GM23248 (cell line): Measurements from ENCODE around the gene APOD. TPM values are rescaled to one million over a fixed set of nuclear protein-coding genes. Genes with fewer than 3 reads are reported as not detected.

Experiments
- DNase-seq: peaks from one replicate; pipeline ENCODE4 v3.0.0-alpha.2; 2015
- H2AFZ ChIP-seq: fragments of 200-600 bp; sonication (generic); 2 replicates; pipeline ENCODE4 v1.6.1; 2016; ENCODE audit warnings: antibody characterized with exemption
- H3F3A ChIP-seq: fragments of 200-600 bp; sonication (generic); 2 replicates; pipeline ENCODE4 v1.6.1; 2016; ENCODE audit warnings: mild to moderate bottlenecking, antibody characterized with exemption, mixed run types; ENCODE audit not compliant: insufficient read depth
- H3K27ac ChIP-seq: fragments of 200-600 bp; sonication (generic); 2 replicates; pipeline ENCODE4 v1.5.1; 2016; ENCODE audit warnings: mild to moderate bottlenecking
- H3K27me3 ChIP-seq: fragments of 200-600 bp; sonication (generic); replicated peaks from 2 replicates; pipeline ENCODE4 v1.6.1; 2016; ENCODE audit warnings: mild to moderate bottlenecking; ENCODE audit not compliant: insufficient read depth
- H3K36me3 ChIP-seq: fragments of 200-600 bp; sonication (generic); 2 replicates; pipeline ENCODE4 v1.6.1; 2016; ENCODE audit warnings: low read depth, mild to moderate bottlenecking
- H3K4me1 ChIP-seq: fragments of 200-600 bp; sonication (generic); 2 replicates; pipeline ENCODE4 v1.6.1; 2016; ENCODE audit warnings: mild to moderate bottlenecking; ENCODE audit not compliant: insufficient read depth
- H3K4me2 ChIP-seq: fragments of 200-600 bp; sonication (generic); one replicate; pipeline ENCODE4 v1.6.1; 2016; ENCODE audit warnings: mild to moderate bottlenecking; ENCODE audit not compliant: unreplicated experiment
- H3K4me3 ChIP-seq: fragments of 200-600 bp; sonication (generic); 2 replicates; pipeline ENCODE4 v1.5.1; 2016; ENCODE audit warnings: mild to moderate bottlenecking
- H3K79me2 ChIP-seq: fragments of 200-600 bp; sonication (generic); 2 replicates; pipeline ENCODE4 v1.6.1; 2016; ENCODE audit warnings: mild to moderate bottlenecking; ENCODE audit not compliant: insufficient read depth
- H3K9ac ChIP-seq: fragments of 200-600 bp; sonication (generic); 2 replicates; pipeline ENCODE4 v1.6.1; 2016; ENCODE audit warnings: mild to moderate bottlenecking
- H3K9me2 ChIP-seq: fragments of 200-600 bp; sonication (generic); 2 replicates; pipeline ENCODE4 v1.6.1; 2016; ENCODE audit warnings: mixed run types, mild to moderate bottlenecking, moderate library complexity; ENCODE audit not compliant: insufficient read depth
- H3K9me3 ChIP-seq: fragments of 200-600 bp; sonication (generic); one replicate; pipeline ENCODE4 v1.6.1; 2017; ENCODE audit warnings: low read depth
- H4K20me1 ChIP-seq: fragments of 200-600 bp; sonication (generic); 2 replicates; pipeline ENCODE4 v1.6.0; 2016; ENCODE audit not compliant: insufficient read depth
- EZH2 ChIP-seq: fragments of 200-600 bp; sonication (generic); IDR thresholded peaks from 2 replicates; pipeline ENCODE4 v1.6.1; 2018; ENCODE audit warnings: antibody characterized with exemption, mild to moderate bottlenecking; ENCODE audit not compliant: insufficient read depth, poor library complexity, severe bottlenecking
- EZH2phosphoT487 ChIP-seq: fragments of 200-600 bp; sonication (generic); IDR thresholded peaks from 2 replicates; pipeline ENCODE4 v1.6.1; 2018; ENCODE audit warnings: antibody characterized with exemption, moderate library complexity, mild to moderate bottlenecking, low read depth; ENCODE audit not compliant: insufficient read depth
- WGBS, 2 experiments: methylation state at CpG; one replicate each; pipeline ENCODE4 v1.1.6; 2015 to 2017; ENCODE audit warnings: low lambda C conversion rate in 2 of 2, low coverage in 1 of 2; ENCODE audit errors: missing lambda C conversion rate in 2 of 2; 5-methylcytosine and 5-hydroxymethylcytosine counted together
- in situ Hi-C: fragments of 300-500 bp; cut with MboI; formaldehyde crosslinking; loops from 2 replicates; pipeline ENCODE4 v1.15.0; 2020
- polyA plus RNA-seq: library from polyadenylated mRNA; unstranded; fragments of >200 nt; fragmentation: Nextera tagmentation; extraction: Ambion mirVana; gene quantifications from 2 replicates; pipeline ENCODE4 v1.2.1, GENCODE V29; 2016
- total RNA-seq: library from RNA; depleted of rRNA; stranded (reverse); fragments of >200 nt; shearing (Covaris generic); gene quantifications from 2 replicates; pipeline ENCODE4 v1.2.3, GENCODE V29; 2014

The APOD gene
- total and polyA plus RNA-seq, 2 experiments from 2014 or later: 0.97 to 3.7 TPM

DNA sequence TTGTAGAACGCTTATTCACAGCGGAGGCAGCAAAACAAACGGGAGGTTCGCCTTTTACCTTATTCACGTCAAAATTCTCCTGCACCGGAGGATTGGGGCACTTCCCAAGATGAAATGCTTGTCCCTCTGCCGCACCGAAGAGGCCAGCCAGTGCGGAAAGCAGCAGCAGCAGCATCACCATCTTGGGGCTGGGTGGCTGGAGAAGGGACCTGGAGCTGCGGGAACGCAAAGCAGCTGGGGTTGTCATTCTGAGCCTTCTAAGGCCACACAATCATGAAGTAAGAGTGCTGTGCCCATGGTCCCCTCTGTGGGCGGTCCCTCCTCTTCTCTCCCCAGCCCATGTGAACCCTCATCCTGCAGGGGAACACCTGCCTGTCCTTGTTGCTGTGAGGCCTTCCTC, 4.5 kb downstream of the APOD start:
- Histone ChIP-seq H3K27ac (no peak overlapping the region), H3K4me1 (peaks cover 16% of the 10 kb centered on the region), H3K9me2 (no peaks in the 10 kb centered on the region), H4K20me1 (no peaks in the 10 kb centered on the region), H3K79me2 (no peaks in the 10 kb centered on the region), H3F3A (no peaks in the 10 kb centered on the region), H3K9ac (no peak overlapping the region), H3K36me3 (no peaks in the 10 kb centered on the region), H3K4me2 (no peak overlapping the region), H3K27me3 (no peaks in the 10 kb centered on the region), H3K4me3 (no peak overlapping the region), H3K9me3 (no peaks in the 10 kb centered on the region), H2AFZ (no peak overlapping the region)
- DNase-seq: no peak
- 88% methylated on average over 12 of the region's 12 CpGs for WGBS, 2 experiments
- in situ Hi-C loops: no loop called here
- TF ChIP-seq EZH2: no peak
- TF ChIP-seq EZH2phosphoT487: no peak

DNA sequence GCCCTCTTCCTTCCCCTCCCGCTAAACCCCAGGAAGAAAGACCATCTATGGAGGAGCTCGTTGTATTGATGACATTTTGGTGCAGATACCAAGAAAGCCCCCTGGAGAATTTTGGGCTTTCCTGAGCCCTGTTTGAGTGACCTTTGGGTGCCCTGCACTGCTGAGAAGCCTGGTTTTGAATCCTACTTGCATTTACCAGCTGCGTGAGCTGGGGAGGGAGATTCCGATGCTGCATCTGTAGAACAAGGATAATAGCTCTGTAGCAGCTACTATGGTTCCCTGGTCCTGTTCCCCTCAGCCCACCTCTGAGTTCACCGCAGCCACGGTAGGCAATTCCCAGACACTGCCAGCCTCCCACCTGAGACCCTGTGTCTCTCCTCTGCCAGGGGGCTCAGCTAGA, 5.2 kb downstream of the APOD start:
- H3K4me2 ChIP-seq: no peak overlapping the region
- no peak for DNase-seq
- H3K9ac ChIP-seq: no peak overlapping the region
- in situ Hi-C loops: no loop called here
- no peaks in the 10 kb centered on the region for H4K20me1 ChIP-seq
- H3K9me2 ChIP-seq: no peaks in the 10 kb centered on the region
- H3K79me2 ChIP-seq: no peaks in the 10 kb centered on the region
- H3K27me3 ChIP-seq: no peaks in the 10 kb centered on the region
- TF ChIP-seq EZH2 (no peak), EZH2phosphoT487 (no peak)
- H2AFZ ChIP-seq: no peak overlapping the region
- H3K9me3 ChIP-seq: no peaks in the 10 kb centered on the region
- no peak overlapping the region for H3K4me3 ChIP-seq
- peaks cover 9% of the 10 kb centered on the region for H3K4me1 ChIP-seq
- H3K36me3 ChIP-seq: no peaks in the 10 kb centered on the region
- 83 to 84% methylated on average over 6 of the region's 6 CpGs for WGBS, 2 experiments
- no peak overlapping the region for H3K27ac ChIP-seq
- H3F3A ChIP-seq: no peaks in the 10 kb centered on the region

DNA sequence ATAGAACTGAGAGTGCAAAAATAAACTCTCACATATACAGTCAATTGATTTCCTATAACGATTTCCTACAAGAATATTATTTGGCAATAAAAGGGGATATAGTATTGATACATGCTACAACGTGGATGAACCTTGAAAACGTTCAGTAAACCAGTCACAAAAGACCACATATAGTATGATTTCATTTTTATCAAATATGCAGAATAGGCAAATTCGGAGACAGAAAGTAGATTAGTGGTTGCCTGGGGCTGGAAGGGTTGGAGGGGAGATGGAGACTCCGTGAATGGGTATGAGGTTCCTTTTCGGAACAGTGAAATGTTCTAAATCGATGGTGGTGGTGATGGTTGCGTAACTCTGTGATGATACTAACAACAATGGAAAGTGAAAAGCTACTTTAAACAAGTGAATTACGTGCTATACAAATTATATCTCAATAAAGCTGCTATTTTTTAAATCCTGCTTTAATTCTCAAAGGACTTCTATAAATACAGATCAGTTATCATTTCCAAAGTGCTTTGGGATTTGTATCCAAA, 6.0 kb downstream of the APOD start:
- Histone ChIP-seq H3K4me1 (peaks cover 9% of the 10 kb centered on the region; the same call in 1 of the 2 replicates), H3K9me2 (no peaks in the 10 kb centered on the region), H3K36me3 (no peaks in the 10 kb centered on the region), H4K20me1 (no peaks in the 10 kb centered on the region), H2AFZ (no peak overlapping the region), H3F3A (no peaks in the 10 kb centered on the region), H3K27me3 (no peaks in the 10 kb centered on the region), H3K9ac (no peak overlapping the region), H3K9me3 (no peaks in the 10 kb centered on the region), H3K79me2 (no peaks in the 10 kb centered on the region), H3K4me3 (no peak overlapping the region), H3K27ac (no peak overlapping the region), H3K4me2 (no peak overlapping the region)
- in situ Hi-C loops: no loop called here
- 69 to 70% methylated on average over 9 of the region's 9 CpGs for WGBS, 2 experiments
- TF ChIP-seq EZH2: no peak
- no peak for TF ChIP-seq EZH2phosphoT487
- no peak for DNase-seq

DNA sequence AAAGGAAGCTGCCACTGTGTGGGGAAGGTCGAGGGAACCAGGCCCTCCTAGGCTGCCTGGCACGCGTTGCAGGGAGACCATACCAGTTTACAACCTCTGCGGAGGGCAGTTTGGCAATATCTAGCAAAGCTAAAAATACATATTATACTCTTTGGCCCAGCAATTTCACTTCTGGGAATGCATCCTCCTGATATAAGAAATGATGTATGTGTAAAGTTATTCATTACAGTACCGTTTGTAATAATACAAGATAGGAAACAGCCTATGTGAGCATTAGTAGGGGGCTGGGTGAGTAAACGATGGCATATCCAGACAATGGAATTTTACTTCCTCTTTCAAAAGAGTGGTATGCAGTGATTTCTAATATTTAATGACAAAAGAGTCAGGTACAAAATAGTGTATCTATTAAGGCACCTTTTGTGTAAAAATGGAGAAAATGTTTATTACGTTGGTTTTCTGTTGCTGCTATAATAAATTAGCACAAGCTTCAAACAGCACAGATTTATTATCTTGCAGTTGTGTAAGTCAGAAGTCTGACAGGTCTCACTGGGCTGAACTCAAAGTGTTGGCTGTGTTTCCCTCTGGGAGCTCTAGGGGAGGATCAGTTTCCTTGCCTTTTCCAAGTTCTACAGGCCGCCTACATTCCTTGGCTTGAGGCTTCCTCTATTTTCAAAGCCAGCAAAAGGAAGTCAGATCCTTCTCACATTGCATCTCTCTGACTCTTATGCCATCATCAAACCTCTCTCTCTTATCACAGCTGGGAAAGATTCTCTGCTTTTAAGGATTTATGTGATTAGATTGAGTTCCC, 9.0 kb downstream of the APOD start:
- WGBS, 2 experiments: 67 to 71% methylated on average over 8 of the region's 8 CpGs
- H3K27me3 ChIP-seq: no peaks in the 10 kb centered on the region

More for the DNA sequence above, 9.0 kb downstream of the APOD start:
- Histone ChIP-seq H3K79me2 (no peaks in the 10 kb centered on the region), H3K4me3 (no peak overlapping the region), H4K20me1 (no peaks in the 10 kb centered on the region), H3K4me2 (no peak overlapping the region), H3K9me2 (no peaks in the 10 kb centered on the region), H3K9me3 (no peaks in the 10 kb centered on the region), H3K36me3 (no peaks in the 10 kb centered on the region), H3F3A (no peaks in the 10 kb centered on the region), H3K27ac (no peak overlapping the region), H2AFZ (no peak overlapping the region), H3K9ac (no peak overlapping the region), H3K4me1 (no peaks in the 10 kb centered on the region)
- TF ChIP-seq EZH2: no peak
- TF ChIP-seq EZH2phosphoT487: no peak
- DNase-seq: no peak
- in situ Hi-C loops: no loop called here
